T-cell (primary cell): ENCODE measurements around the gene TARS2. TPM values are rescaled to one million over a fixed set of nuclear protein-coding genes. Genes with fewer than 3 reads are reported as not detected.

Source experiments
- ATAC-seq, 4 experiments: fragments of 200-7000 bp in 3 of 4; fragments of 150-1000 bp in 1 of 4; cut with Tn5 transposase; replicated peaks in 1 of 4; 1 replicate in 3 of 4; 2 replicates in 1 of 4; pipeline ENCODE4 v1.10.0; 2021; ENCODE audit warnings: moderate library complexity in 3 of 4, mild to moderate bottlenecking in 2 of 4, moderate number of reproducible peaks in 1 of 4
- CTCF ChIA-PET, 2 donors: fragments of 300-600 bp; sonication (Branson Sonifier 250); formaldehyde crosslinking; loops; one replicate each; lab custom pipeline; 2022; ENCODE audit warnings: antibody characterized with exemption in 2 of 2; lab: Charles Lee
- POLR2A ChIA-PET, 2 donors: fragments of 300-600 bp; sonication (Branson Sonifier 250); formaldehyde crosslinking; loops; one replicate each; lab custom pipeline; 2022; ENCODE audit warnings: antibody characterized with exemption in 2 of 2; lab: Charles Lee
- DNase-seq, 35 experiments: peaks; one replicate each; pipeline versions ENCODE4 v3.0.0 to v3.0.0-alpha.2; 2013 to 2023
- H3K27ac ChIP-seq: one replicate; pipeline ENCODE4 v1.5.1; 2013; ENCODE audit warnings: low read length
- H3K27me3 ChIP-seq, 2 experiments: replicated peaks in 1 of 2; 1 replicate in 1 of 2; 2 replicates in 1 of 2; pipeline versions ENCODE4 v1.6.1 to v1.7.0; 2013; ENCODE audit warnings: low read length in 1 of 2, mixed read lengths in 1 of 2; ENCODE audit not compliant: control insufficient read depth in 2 of 2, insufficient read depth in 2 of 2; ENCODE audit errors: extremely low read depth in 1 of 2
- H3K36me3 ChIP-seq, 2 donors: 1 replicate in 1 of 2; 2 replicates in 1 of 2; pipeline versions ENCODE4 v1.6.1 to v1.7.0; 2013; ENCODE audit warnings: low read length in 1 of 2; ENCODE audit not compliant: control insufficient read depth in 2 of 2, insufficient read depth in 1 of 2; ENCODE audit errors: extremely low read depth in 1 of 2
- H3K4me1 ChIP-seq, 2 experiments: 1 replicate in 1 of 2; 2 replicates in 1 of 2; pipeline versions ENCODE4 v1.6.1 to v1.7.0; 2013; ENCODE audit warnings: low read length in 2 of 2, mixed read lengths in 1 of 2; ENCODE audit not compliant: insufficient read depth in 2 of 2, control insufficient read depth in 1 of 2; ENCODE audit errors: extremely low read depth in 1 of 2
- H3K4me3 ChIP-seq, 2 donors: 1 replicate in 1 of 2; 2 replicates in 1 of 2; pipeline versions ENCODE4 v1.5.1 to v1.7.0; 2013; ENCODE audit warnings: mild to moderate bottlenecking in 2 of 2, low read length in 1 of 2, moderate library complexity in 1 of 2; ENCODE audit not compliant: control insufficient read depth in 1 of 2; ENCODE audit errors: extremely low read depth in 1 of 2
- H3K9me3 ChIP-seq: 2 replicates; pipeline ENCODE4 v1.7.0; 2013
- H3K27ac Mint-ChIP-seq, 2 donors: one replicate each; pipeline ENCODE4 v1.8.0; 2020 to 2021; ENCODE audit warnings: mild to moderate bottlenecking in 2 of 2, mixed read lengths in 2 of 2
- H3K27me3 Mint-ChIP-seq, 2 donors: one replicate each; pipeline ENCODE4 v1.8.0; 2021 to 2022; ENCODE audit warnings: mixed read lengths in 2 of 2
- H3K36me3 Mint-ChIP-seq: one replicate; pipeline ENCODE4 v1.8.0; 2021; ENCODE audit warnings: mixed read lengths
- H3K4me1 Mint-ChIP-seq, 3 donors: one replicate each; pipeline ENCODE4 v1.8.0; 2020 to 2022; ENCODE audit warnings: mixed read lengths in 3 of 3, mild to moderate bottlenecking in 1 of 3
- H3K4me3 Mint-ChIP-seq, 3 donors: one replicate each; pipeline ENCODE4 v1.8.0; 2020 to 2022; ENCODE audit warnings: mild to moderate bottlenecking in 3 of 3, mixed read lengths in 3 of 3, moderate library complexity in 3 of 3
- H3K9me3 Mint-ChIP-seq, 3 donors: one replicate each; pipeline ENCODE4 v1.8.0; 2020 to 2022; ENCODE audit warnings: mixed read lengths in 3 of 3
- WGBS: methylation state at CpG from one replicate; pipeline ENCODE4 v1.1.5; 2013; ENCODE audit warnings: missing lambda C conversion rate; ENCODE audit not compliant: insufficient coverage; 5-methylcytosine and 5-hydroxymethylcytosine counted together
- total RNA-seq, 35 experiments: library from RNA in 6 of 35; stranded (reverse) in 6 of 35; fragments of 120-200 nt in 1 of 35; gene quantifications; one replicate each; pipeline versions ENCODE4 v1.2.1 to v1.2.4 and lab custom pipeline; 2013 to 2026

The TARS2 gene
- total RNA-seq, 5 donors from 2014 or later (not counting 1 experiment from before 2014, with no cell fraction given) = 24.1 to 35.9 (median 30.2) TPM

GRCh38 chr1:150469291-150469690, 17.9 kb upstream of the TARS2 start:
- Histone ChIP-seq H3K4me3 (no peak overlapping the region), H3K36me3 (peaks cover 15 to 72% of the 10 kb centered on the region in 2 donors), H3K27ac (no peak overlapping the region), H3K4me1 (no peaks in the 10 kb centered on the region), H3K9me3 (no peaks in the 10 kb centered on the region), H3K27me3 (no peaks in the 10 kb centered on the region)
- peaks cover 42% of the 10 kb centered on the region for H3K36me3 Mint-ChIP-seq
- no peak overlapping the region for H3K27ac Mint-ChIP-seq
- no CpG with 5 or more reads among the region's 1 CpG for WGBS
- ATAC-seq (no peak), DNase-seq (no peak)
- H3K4me1 Mint-ChIP-seq = peaks cover 2 to 4% (median 3%) of the 10 kb centered on the region in 3 donors
- no peak overlapping the region for H3K4me3 Mint-ChIP-seq
- POLR2A ChIA-PET = interaction anchor here in 1 of 2 donors (0.5 to 0.6 kb wide), 2 partner anchors 107 to 959 kb away, joined by 3 to 4 read pairs; no protein-coding TSS in a partner anchor
- H3K27me3 Mint-ChIP-seq = no peaks in the 10 kb centered on the region
- no peaks in the 10 kb centered on the region for H3K9me3 Mint-ChIP-seq
- CTCF ChIA-PET = interaction anchor here in 1 of 2 donors (0.8 kb wide), 1 partner anchor 104 kb away, joined by 3 read pairs; no protein-coding TSS in a partner anchor

DNA sequence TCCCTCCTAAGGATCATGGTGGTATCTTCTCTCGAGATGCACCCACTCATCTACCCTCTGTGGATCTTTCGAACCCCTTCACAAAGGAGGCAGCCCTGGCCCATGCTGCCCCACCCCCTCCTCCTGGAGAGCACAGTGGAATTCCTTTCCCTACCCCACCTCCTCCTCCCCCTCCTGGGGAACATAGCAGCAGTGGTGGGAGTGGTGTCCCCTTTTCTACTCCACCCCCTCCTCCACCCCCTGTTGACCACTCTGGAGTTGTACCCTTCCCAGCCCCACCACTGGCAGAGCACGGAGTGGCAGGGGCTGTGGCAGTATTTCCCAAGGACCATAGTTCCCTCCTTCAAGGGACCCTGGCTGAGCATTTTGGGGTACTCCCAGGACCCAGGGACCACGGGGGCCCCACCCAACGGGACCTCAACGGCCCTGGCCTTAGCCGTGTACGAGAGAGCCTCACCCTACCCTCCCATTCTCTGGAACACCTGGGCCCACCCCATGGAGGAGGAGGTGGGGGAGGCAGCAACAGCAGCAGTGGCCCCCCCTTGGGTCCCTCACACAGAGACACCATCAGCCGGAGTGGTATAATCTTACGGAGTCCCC, 14.5 kb upstream of the TARS2 start:
- Mint-ChIP-seq H3K27ac (no peak overlapping the region), H3K4me1 (peaks cover 0 to 3% (median 0%) of the 10 kb centered on the region in 3 donors), H3K9me3 (no peaks in the 10 kb centered on the region), H3K36me3 (peaks cover 29% of the 10 kb centered on the region), H3K27me3 (no peaks in the 10 kb centered on the region), H3K4me3 (no peak overlapping the region)
- 80% methylated on average over 2 of the region's 10 CpGs for WGBS
- H3K27ac ChIP-seq = no peak overlapping the region
- no peaks in the 10 kb centered on the region for H3K9me3 ChIP-seq
- H3K4me3 ChIP-seq = no peak overlapping the region
- ATAC-seq (no peak), DNase-seq (no peak)
- POLR2A ChIA-PET = no interaction called here
- H3K36me3 ChIP-seq = peaks cover 15 to 45% of the 10 kb centered on the region in 2 donors
- no peaks in the 10 kb centered on the region for H3K4me1 ChIP-seq
- CTCF ChIA-PET = no interaction called here
- H3K27me3 ChIP-seq = no peaks in the 10 kb centered on the region

DNA sequence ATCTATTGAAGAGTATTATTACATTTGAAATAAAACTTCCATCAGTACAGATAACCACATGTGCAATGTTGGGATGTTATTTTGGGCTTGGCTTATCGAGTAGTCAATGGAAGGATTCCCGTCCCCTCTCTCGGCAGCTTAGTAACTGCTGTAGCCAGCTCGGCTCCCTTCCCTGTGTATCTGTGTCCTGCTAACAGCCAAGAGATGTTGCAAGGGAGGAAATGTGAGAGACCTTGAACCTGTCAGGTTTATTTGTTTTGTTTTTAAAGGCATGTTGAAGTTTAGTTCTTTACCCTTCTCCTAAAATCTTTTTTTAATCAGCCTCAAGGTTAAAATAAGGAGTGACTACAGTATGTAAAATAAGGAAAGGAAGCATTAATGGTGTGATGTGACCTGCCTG, 13.6 kb upstream of the TARS2 start:
- Histone ChIP-seq H3K4me3 (no peak overlapping the region), H3K4me1 (no peaks in the 10 kb centered on the region), H3K9me3 (no peaks in the 10 kb centered on the region), H3K36me3 (peaks cover 15 to 42% of the 10 kb centered on the region in 2 donors), H3K27me3 (no peaks in the 10 kb centered on the region), H3K27ac (no peak overlapping the region)
- POLR2A ChIA-PET = interaction anchor here in 1 of 2 donors (0.6 kb wide), 1 partner anchor 78 kb away, joined by 3 read pairs; no protein-coding TSS in a partner anchor
- CTCF ChIA-PET = no interaction called here
- Mint-ChIP-seq H3K4me3 (no peak overlapping the region), H3K27ac (peak overlapping the region; percentile 43 to 55), H3K4me1 (peaks cover 0 to 9% (median 3%) of the 10 kb centered on the region in 3 donors), H3K27me3 (no peaks in the 10 kb centered on the region), H3K9me3 (no peaks in the 10 kb centered on the region), H3K36me3 (peaks cover 29% of the 10 kb centered on the region)
- ATAC-seq = no peak
- WGBS = no CpG with 5 or more reads among the region's 4 CpGs
- no peak for DNase-seq

DNA sequence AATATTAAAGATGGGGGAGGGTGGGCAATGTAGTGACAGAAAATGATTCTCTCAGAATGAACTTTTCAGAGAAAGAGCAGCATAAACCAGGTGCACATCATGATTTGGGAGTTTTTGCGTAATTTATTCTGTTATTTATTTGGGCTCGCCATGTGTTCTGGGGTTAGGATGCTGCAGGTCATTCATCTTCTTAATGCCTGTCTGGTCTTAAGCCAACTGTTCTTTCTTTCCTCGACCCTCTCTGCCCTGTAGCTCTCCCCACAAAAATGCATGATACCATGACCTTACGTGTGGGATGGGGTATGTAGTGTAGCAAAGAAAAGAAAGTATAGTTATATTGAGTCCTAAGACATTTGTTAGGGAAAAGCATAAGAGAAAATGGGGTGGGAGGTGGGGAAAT, 12.3 kb upstream of the TARS2 start:
- POLR2A ChIA-PET = interaction anchor here in 1 of 2 donors (0.5 kb wide), 1 partner anchor 14 kb away, joined by 3 read pairs; no protein-coding TSS in a partner anchor
- DNase-seq = no peak
- H3K4me3 Mint-ChIP-seq = no peak overlapping the region
- Histone ChIP-seq H3K4me1 (no peaks in the 10 kb centered on the region), H3K27ac (no peak overlapping the region), H3K27me3 (no peaks in the 10 kb centered on the region), H3K4me3 (no peak overlapping the region), H3K36me3 (peaks cover 15 to 34% of the 10 kb centered on the region in 2 donors), H3K9me3 (no peaks in the 10 kb centered on the region)
- WGBS = no CpG with 5 or more reads among the region's 4 CpGs
- H3K27me3 Mint-ChIP-seq = no peaks in the 10 kb centered on the region
- peaks cover 0 to 9% (median 6%) of the 10 kb centered on the region in 3 donors for H3K4me1 Mint-ChIP-seq
- H3K9me3 Mint-ChIP-seq = no peaks in the 10 kb centered on the region
- CTCF ChIA-PET = interaction anchor here in 1 of 2 donors (0.6 kb wide), 1 partner anchor 47 kb away, joined by 8 read pairs; no protein-coding TSS in a partner anchor
- no peak for ATAC-seq
- H3K36me3 Mint-ChIP-seq = peaks cover 29% of the 10 kb centered on the region
- no peak overlapping the region for H3K27ac Mint-ChIP-seq

GRCh38 chr1:150476754-150477153, 10.5 kb upstream of the TARS2 start:
- ChIA-PET POLR2A (no interaction called here), CTCF (no interaction called here)
- ATAC-seq (no peak), DNase-seq (no peak)
- H3K4me1 ChIP-seq = no peaks in the 10 kb centered on the region
- H3K36me3 ChIP-seq = peaks cover 4 to 15% of the 10 kb centered on the region in 2 donors
- H3K4me3 Mint-ChIP-seq = no peak overlapping the region
- no peak overlapping the region for H3K27ac ChIP-seq
- H3K27me3 ChIP-seq = no peaks in the 10 kb centered on the region
- no peaks in the 10 kb centered on the region for H3K9me3 Mint-ChIP-seq
- WGBS = no CpG with 5 or more reads among the region's 3 CpGs
- H3K9me3 ChIP-seq = no peaks in the 10 kb centered on the region
- H3K36me3 Mint-ChIP-seq = peaks cover 11% of the 10 kb centered on the region
- no peak overlapping the region for H3K4me3 ChIP-seq
- no peaks in the 10 kb centered on the region for H3K27me3 Mint-ChIP-seq
- peaks cover 0 to 9% (median 7%) of the 10 kb centered on the region in 3 donors for H3K4me1 Mint-ChIP-seq
- peak overlapping the region; percentile 42 to 50 for H3K27ac Mint-ChIP-seq

DNA sequence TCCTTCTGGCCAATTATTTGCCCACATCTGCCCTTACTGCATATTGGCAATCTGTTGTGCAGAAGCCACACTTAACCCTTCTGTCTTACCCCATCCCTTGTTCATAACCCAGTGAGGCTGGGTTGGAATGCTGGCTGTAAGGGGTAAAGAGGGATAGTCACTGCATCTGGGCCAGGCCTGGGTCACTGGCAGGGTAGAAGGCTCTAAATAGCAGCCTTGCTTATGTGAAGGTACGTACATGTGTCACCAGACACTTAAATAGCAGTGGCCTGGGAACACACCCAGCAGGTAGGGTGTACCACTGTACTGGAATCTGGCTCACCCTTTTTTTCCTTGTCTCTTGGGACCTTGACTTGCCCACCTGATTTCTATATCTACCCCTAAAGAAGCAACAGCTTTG, 9.9 kb upstream of the TARS2 start:
- WGBS = no CpG with 5 or more reads among the region's 1 CpG
- no peaks in the 10 kb centered on the region for H3K27me3 ChIP-seq
- no peaks in the 10 kb centered on the region for H3K9me3 ChIP-seq
- H3K27ac ChIP-seq = no peak overlapping the region
- no peak overlapping the region for H3K4me3 Mint-ChIP-seq
- ATAC-seq (peak in 1 of 4 experiments; percentile 15), DNase-seq (no peak)
- H3K9me3 Mint-ChIP-seq = no peaks in the 10 kb centered on the region
- ChIA-PET POLR2A (interaction anchor here in 1 of 2 donors (0.6 kb wide), 1 partner anchor 288 kb away, joined by 3 read pairs; the partner anchor contains the start of gene CTSS), CTCF (interaction anchor here in 1 of 2 donors (0.7 kb wide), 1 partner anchor 27 kb away, joined by 3 read pairs; no protein-coding TSS in a partner anchor)
- no peaks in the 10 kb centered on the region for H3K27me3 Mint-ChIP-seq
- H3K27ac Mint-ChIP-seq = peak overlapping the region; percentile 63 to 64
- H3K36me3 ChIP-seq = peaks cover 0 to 10% of the 10 kb centered on the region in 2 donors
- peaks cover 0 to 9% (median 7%) of the 10 kb centered on the region in 3 donors for H3K4me1 Mint-ChIP-seq
- peaks cover 7% of the 10 kb centered on the region for H3K36me3 Mint-ChIP-seq
- H3K4me3 ChIP-seq = no peak overlapping the region
- no peaks in the 10 kb centered on the region for H3K4me1 ChIP-seq
